AG09319 (cell line): ENCODE data around the gene POLR2L.

ENCODE experiments used
- DNase-seq: peaks from one replicate; pipeline ENCODE4 v3.0.0-alpha.2; 2010; ENCODE audit warnings: low read depth; ENCODE audit errors: extremely low read depth
- TF ChIP-seq, protein P1 (sequence below): IDR thresholded peaks from 2 replicates; pipeline ENCODE4 v1.5.1; 2011; ENCODE audit warnings: low read depth, mild to moderate bottlenecking, inconsistent platforms, low read length, moderate library complexity

Gene POLR2L

DNA sequence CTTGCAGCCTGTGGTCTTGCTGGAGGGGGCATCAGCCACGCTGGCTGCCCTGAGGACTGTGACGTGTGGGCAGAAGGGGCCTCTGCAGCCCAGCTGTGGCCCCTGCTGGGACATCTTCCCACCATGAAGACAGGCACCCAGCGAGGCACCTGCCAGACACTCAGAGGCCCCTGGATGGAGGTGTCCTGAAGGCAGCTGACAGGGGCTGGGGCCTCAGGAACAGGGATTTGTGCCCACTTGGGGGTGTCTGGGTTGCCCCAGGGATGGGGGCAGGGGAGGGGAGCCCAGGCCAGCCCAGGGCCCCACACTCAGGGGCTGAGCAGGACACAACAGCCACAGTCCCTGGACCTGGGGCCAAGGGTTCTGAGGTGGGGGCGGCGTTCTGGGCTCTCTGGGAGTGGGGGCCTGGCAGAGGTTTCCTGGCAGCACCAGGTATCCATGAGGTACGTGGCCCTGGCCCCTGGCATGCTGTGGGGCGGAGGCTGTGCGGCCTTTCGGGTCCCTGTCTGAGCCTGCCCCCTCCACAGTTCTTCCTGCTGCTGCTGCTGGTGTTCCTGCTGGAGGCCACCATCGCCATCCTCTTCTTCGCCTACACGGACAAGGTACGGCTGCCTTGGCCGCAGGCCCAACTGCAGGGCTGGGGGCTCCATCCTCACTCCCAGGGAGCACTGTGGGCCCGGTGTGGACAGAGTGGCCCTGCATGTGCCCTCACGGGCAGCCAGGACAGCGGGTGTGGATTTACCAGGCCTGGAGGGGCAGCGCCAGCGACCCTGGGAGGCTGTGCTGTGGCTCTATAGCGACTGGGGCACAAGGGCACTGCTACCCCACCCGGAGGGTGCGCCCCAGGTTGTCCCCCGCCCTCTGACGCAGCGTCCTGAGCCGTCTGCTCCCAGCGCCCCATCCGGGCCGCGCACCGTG, 21.8 kb upstream of the POLR2L start:
- DNase-seq: no peak
- TF ChIP-seq, protein P1, sequence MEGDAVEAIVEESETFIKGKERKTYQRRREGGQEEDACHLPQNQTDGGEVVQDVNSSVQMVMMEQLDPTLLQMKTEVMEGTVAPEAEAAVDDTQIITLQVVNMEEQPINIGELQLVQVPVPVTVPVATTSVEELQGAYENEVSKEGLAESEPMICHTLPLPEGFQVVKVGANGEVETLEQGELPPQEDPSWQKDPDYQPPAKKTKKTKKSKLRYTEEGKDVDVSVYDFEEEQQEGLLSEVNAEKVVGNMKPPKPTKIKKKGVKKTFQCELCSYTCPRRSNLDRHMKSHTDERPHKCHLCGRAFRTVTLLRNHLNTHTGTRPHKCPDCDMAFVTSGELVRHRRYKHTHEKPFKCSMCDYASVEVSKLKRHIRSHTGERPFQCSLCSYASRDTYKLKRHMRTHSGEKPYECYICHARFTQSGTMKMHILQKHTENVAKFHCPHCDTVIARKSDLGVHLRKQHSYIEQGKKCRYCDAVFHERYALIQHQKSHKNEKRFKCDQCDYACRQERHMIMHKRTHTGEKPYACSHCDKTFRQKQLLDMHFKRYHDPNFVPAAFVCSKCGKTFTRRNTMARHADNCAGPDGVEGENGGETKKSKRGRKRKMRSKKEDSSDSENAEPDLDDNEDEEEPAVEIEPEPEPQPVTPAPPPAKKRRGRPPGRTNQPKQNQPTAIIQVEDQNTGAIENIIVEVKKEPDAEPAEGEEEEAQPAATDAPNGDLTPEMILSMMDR: no peak

- TF ChIP-seq, protein P1: no peak
- DNase-seq: no peak
Observed at GRCh38 chr11:863023-863909, 20.9 kb upstream of the POLR2L start.

DNA sequence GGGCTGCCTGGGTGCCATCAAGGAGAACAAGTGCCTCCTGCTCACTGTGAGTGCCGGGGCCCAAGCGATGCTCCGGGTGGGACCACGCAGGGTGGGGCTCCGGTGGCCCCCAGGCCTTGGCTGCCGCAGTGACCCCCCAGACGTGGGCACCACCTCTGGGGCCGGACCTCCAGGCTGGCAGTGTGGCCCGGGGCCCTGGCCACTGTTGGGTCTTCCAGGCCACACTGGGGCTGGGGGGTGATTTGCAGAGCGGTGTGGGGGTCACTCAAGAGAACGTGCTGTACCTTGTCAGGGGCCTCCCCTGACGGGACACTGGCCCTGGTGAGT, 20.3 kb upstream of the POLR2L start:
- no peak for DNase-seq
- TF ChIP-seq, protein P1: no peak

DNA sequence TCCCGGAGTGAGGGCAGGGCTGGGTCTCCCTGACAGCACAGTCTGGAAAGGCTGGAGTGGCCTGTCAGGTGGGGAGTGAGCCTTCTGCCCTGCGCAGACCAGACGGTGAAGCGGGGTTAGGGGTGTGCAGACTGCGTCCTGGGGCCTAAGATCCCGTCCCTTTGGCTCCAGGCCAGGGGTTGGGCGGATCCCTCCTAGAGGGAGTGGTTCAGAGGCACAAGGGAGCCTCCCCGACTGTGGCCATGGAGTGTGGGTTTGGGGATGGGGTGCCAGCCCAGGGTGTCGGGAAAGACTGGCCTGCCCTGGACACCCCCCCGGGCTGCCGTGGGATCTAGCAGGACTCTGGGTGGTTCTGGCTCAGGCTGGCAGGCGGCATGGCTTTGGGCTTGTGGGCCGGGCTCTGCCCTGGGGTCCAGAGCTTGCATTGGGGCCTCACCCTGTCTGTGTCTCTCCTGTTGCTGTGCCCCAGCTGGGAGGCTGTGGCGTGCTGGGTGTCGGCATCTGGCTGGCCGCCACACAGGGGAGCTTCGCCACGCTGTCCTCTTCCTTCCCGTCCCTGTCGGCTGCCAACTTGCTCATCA, 19.8 kb upstream of the POLR2L start:
- no peak for DNase-seq
- TF ChIP-seq, protein P1: no peak

GRCh38 chr11:861105-861479, 18.8 kb upstream of the POLR2L start:
- DNase-seq: no peak
- TF ChIP-seq, protein P1: no peak

GRCh38 chr11:860234-861104, 18.1 kb upstream of the POLR2L start:
- TF ChIP-seq, protein P1: no peak
- no peak for DNase-seq
